MCF 10A (cell line): ENCODE measurements around the gene CLSTN2. TPM values are rescaled to one million over a fixed set of nuclear protein-coding genes. Genes with fewer than 3 reads are reported as not detected.

Experiments
- BruUV-seq: library from RNA; stranded (reverse); fragments of 400-500 nt; replicated peaks from 2 replicates; lab custom pipeline; 2021; lab: Mats Ljungman, UMichigan
- CTCF ChIA-PET: fragments of 300-600 bp; sonication (Branson Sonifier 250); formaldehyde crosslinking; extraction: SDS; loops from one replicate; lab custom pipeline; 2021; ENCODE audit warnings: antibody characterized with exemption, inconsistent platforms; lab: Yijun Ruan, JAX
- POLR2A ChIA-PET: fragments of 300-600, 350-650 bp; sonication (Branson Sonifier 250); formaldehyde crosslinking; extraction: SDS; loops from one replicate; lab custom pipeline; 2020; ENCODE audit warnings: antibody characterized with exemption, inconsistent platforms; lab: Yijun Ruan, JAX
- DNase-seq: peaks from one replicate; pipeline ENCODE4 v3.0.0-alpha.2; 2018; ENCODE audit not compliant: unreplicated experiment
- H3K27ac Mint-ChIP-seq: one replicate; pipeline ENCODE4 v1.8.0; 2022; ENCODE audit warnings: mild to moderate bottlenecking, low read depth, mixed read lengths; ENCODE audit not compliant: unreplicated experiment
- H3K27me3 Mint-ChIP-seq: one replicate; pipeline ENCODE4 v1.8.0; 2022; ENCODE audit warnings: mixed read lengths; ENCODE audit not compliant: insufficient read depth, unreplicated experiment
- H3K36me3 Mint-ChIP-seq: one replicate; pipeline ENCODE4 v1.8.0; 2022; ENCODE audit warnings: mild to moderate bottlenecking, moderate library complexity, mixed read lengths; ENCODE audit not compliant: insufficient read depth, unreplicated experiment
- H3K4me1 Mint-ChIP-seq: one replicate; pipeline ENCODE4 v1.8.0; 2022; ENCODE audit warnings: mixed read lengths; ENCODE audit not compliant: insufficient read depth, unreplicated experiment
- H3K4me3 Mint-ChIP-seq: one replicate; pipeline ENCODE4 v1.8.0; 2022; ENCODE audit warnings: mild to moderate bottlenecking, moderate library complexity, mixed read lengths; ENCODE audit not compliant: unreplicated experiment
- H3K9me3 Mint-ChIP-seq: one replicate; pipeline ENCODE4 v1.8.0; 2022; ENCODE audit warnings: mixed read lengths; ENCODE audit not compliant: unreplicated experiment
- intact Hi-C: fragments of 100-400 bp; cut with micrococcal nuclease; formaldehyde crosslinking; loops from 2 replicates; pipeline ENCODE4 v1.14.1; 2022
- total RNA-seq: library from RNA; stranded (reverse); gene quantifications from 2 replicates; pipeline ENCODE4 v1.2.3, GENCODE V29; 2022
- TF ChIP-seq, protein P1 (sequence below): fragments of 200-600 bp; IDR thresholded peaks from one replicate; pipeline ENCODE4 v1.8.0; 2022; ENCODE audit warnings: antibody characterized with exemption, mild to moderate bottlenecking; ENCODE audit not compliant: unreplicated experiment

CLSTN2 gene
- total RNA-seq, 1 experiment from 2014 or later, result not detected

DNA sequence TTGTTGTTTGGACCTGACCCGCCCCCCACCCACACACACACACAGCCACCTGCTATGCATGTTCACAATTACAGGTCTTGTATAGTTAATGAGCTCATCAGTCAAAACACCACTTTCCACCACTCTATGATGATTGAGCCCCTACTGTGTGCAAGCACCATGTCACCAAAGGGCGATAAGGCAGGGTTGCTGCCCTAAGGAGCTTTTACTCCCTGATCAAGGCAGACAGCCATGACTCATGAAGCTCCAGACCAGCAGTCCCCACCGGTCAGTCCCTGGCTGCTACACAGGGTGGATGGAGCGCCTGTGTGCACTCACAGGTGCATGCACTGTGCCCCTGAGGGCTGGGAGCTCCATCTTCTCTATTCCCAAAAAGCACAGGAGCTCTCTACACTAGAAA is 270.6 kb downstream of the CLSTN2 start:
- Mint-ChIP-seq H3K4me3 (no peak overlapping the region), H3K27ac (no peak overlapping the region), H3K36me3 (no peaks in the 10 kb centered on the region), H3K9me3 (peaks cover 6% of the 10 kb centered on the region), H3K27me3 (peaks cover 24% of the 10 kb centered on the region), H3K4me1 (no peaks in the 10 kb centered on the region)
- ChIA-PET CTCF (interaction anchor here (0.5 to 1.8 kb wide), 6 partner anchors 10 to 729 kb away, joined by 3 to 6 read pairs (median 4); no protein-coding TSS in a partner anchor), POLR2A (no interaction called here)
- intact Hi-C loops, result no loop called here
- no TSS peak for BruUV-seq
- TF ChIP-seq, protein P1, sequence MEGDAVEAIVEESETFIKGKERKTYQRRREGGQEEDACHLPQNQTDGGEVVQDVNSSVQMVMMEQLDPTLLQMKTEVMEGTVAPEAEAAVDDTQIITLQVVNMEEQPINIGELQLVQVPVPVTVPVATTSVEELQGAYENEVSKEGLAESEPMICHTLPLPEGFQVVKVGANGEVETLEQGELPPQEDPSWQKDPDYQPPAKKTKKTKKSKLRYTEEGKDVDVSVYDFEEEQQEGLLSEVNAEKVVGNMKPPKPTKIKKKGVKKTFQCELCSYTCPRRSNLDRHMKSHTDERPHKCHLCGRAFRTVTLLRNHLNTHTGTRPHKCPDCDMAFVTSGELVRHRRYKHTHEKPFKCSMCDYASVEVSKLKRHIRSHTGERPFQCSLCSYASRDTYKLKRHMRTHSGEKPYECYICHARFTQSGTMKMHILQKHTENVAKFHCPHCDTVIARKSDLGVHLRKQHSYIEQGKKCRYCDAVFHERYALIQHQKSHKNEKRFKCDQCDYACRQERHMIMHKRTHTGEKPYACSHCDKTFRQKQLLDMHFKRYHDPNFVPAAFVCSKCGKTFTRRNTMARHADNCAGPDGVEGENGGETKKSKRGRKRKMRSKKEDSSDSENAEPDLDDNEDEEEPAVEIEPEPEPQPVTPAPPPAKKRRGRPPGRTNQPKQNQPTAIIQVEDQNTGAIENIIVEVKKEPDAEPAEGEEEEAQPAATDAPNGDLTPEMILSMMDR, result no peak
- no peak for DNase-seq

DNA sequence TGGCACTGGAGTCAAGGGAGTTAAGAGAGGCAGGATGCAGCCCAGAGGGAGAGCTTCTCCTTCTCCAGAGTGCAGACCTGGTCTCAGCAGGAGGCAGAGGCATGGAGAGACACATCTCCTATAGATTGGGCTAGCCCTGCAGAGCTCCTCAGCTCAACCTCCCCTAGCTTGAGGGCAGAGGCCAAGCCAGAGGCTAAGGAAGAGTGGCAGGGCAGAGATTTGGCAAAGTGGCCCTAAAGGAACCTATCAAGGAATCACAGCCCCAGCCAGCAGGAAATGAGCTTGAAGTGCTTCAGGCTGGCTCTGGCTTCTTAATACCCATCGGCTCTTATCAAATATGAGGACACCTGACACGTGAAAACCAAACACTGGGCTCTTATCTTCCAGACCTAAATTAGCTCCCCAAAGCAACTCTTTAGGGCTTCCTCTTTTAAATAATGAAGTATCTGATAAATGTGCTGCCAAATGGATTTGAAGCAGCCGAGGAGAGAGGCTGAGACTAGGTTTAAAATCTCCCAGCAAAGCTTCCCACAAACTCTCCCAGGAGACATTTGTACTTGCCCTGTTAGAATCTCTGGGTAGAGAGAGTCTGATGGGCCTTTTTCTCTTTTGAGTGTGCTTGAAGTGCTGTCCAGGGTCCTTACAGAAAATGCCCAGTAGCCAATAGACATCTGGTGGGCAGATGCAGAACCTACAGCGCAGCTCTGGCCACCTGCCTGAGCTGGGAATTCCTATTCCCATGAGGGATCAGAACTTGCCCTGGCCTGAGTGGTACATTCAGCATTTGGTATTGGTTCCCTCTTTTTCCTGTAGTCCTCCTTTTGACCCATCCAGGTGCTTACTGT is 271.4 kb downstream of the CLSTN2 start:
- ChIA-PET POLR2A (no interaction called here), CTCF (interaction anchor here (0.6 to 1.8 kb wide), 10 partner anchors 11 to 379 kb away, joined by 3 to 6 read pairs (median 3); no protein-coding TSS in a partner anchor)
- intact Hi-C loops, result loop anchor here (1.0 kb wide), 1 partner anchor 40 kb away; no protein-coding TSS in a partner anchor
- H3K4me3 Mint-ChIP-seq, result no peak overlapping the region
- H3K27ac Mint-ChIP-seq, result no peak overlapping the region
- H3K4me1 Mint-ChIP-seq, result no peaks in the 10 kb centered on the region
- DNase-seq, result peak; percentile 53
- peaks cover under 1% of the 10 kb centered on the region for H3K9me3 Mint-ChIP-seq
- H3K36me3 Mint-ChIP-seq, result no peaks in the 10 kb centered on the region
- TF ChIP-seq, protein P1, result no peak
- no TSS peak for BruUV-seq
- H3K27me3 Mint-ChIP-seq, result peaks cover 24% of the 10 kb centered on the region

DNA sequence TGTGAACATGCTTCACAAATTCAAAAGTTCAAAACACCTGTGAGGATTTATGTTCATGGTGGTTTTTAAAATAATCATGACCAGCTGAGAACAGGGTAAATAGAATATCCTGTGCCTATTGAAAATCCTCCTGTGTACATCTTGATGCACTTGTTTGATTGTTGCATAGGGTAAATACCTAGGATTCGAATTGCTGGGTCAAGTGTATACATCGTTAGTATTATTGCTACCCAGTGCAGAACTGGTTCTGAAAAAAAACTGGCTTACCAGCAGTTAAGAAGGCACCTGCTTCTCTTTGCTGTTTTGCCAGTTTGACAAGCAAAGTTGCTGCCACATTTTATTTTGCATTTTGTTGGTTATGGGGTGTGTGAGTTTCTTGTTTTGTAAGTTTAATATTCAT is 272.6 kb downstream of the CLSTN2 start:
- no peak for DNase-seq
- POLR2A ChIA-PET, result no interaction called here
- intact Hi-C loops, result loop anchor here (1.0 kb wide), 1 partner anchor 41 kb away; no protein-coding TSS in a partner anchor
- Mint-ChIP-seq H3K27ac (no peak overlapping the region), H3K4me1 (no peaks in the 10 kb centered on the region), H3K9me3 (no peaks in the 10 kb centered on the region), H3K4me3 (no peak overlapping the region), H3K27me3 (peaks cover 15% of the 10 kb centered on the region), H3K36me3 (no peaks in the 10 kb centered on the region)
- CTCF ChIA-PET, result interaction anchor here (0.7 to 1.3 kb wide), 2 partner anchors 70 to 76 kb away, joined by 3 read pairs; no protein-coding TSS in a partner anchor
- BruUV-seq, result no TSS peak
- TF ChIP-seq, protein P1, result no peak

DNA sequence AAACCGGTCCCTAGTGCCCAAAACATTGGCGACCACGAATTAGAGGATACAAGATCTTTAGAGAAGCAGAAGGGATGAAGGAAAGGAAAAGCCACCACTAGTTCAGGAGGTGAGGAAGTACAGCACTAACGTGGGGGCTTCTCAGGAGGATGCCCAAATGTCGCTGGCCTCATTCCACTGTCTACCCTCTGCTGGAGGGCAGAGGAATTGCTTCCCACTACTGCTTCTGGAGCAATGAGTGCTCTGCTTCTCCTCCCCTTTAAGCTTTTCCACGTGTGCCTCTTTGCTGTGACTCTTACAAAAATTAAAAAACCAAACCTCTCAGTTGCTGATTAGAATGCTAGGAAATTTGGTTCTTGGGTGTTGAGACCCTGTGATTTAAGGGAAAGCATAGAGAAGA is 281.3 kb downstream of the CLSTN2 start:
- CTCF ChIA-PET, result interaction anchor here (0.5 to 0.9 kb wide), 8 partner anchors 9 to 1124 kb away, joined by 3 to 4 read pairs (median 3); no protein-coding TSS in a partner anchor

More for the DNA sequence above, 281.3 kb downstream of the CLSTN2 start:
- TF ChIP-seq, protein P1, result peak; percentile 24
- Mint-ChIP-seq H3K36me3 (no peaks in the 10 kb centered on the region), H3K27ac (no peak overlapping the region), H3K4me3 (no peak overlapping the region), H3K9me3 (no peaks in the 10 kb centered on the region), H3K27me3 (peaks cover 15% of the 10 kb centered on the region), H3K4me1 (no peaks in the 10 kb centered on the region)
- DNase-seq, result peak; percentile 27
- BruUV-seq, result no TSS peak
- POLR2A ChIA-PET, result no interaction called here
- intact Hi-C loops, result no loop called here
